H9 (cell line): Measurements from ENCODE around the gene OR2G6. TPM values are rescaled to one million over a fixed set of nuclear protein-coding genes. Genes with fewer than 3 reads are reported as not detected.
"Not testable (repeated sequence)": the region's sequence is repeated elsewhere in the genome, so short reads cannot be mapped to it uniquely, and the experiment has no call there.

Source experiments
- DNase-seq: peaks from one replicate; pipeline ENCODE4 v3.0.0-alpha.2; 2017
- H2AFZ ChIP-seq: one replicate; pipeline ENCODE4 v1.6.1; 2013; ENCODE audit warnings: mild to moderate bottlenecking, low read length, control low read depth, moderate library complexity
- H2AK5ac ChIP-seq: 2 replicates; pipeline ENCODE4 v1.6.1; 2013; ENCODE audit warnings: low read length, control low read depth, mixed read lengths; ENCODE audit not compliant: insufficient read length
- H2BK120ac ChIP-seq: one replicate; pipeline ENCODE4 v1.6.1; 2013; ENCODE audit warnings: low read depth, mild to moderate bottlenecking, low read length, control low read depth, inconsistent platforms; ENCODE audit not compliant: poor library complexity, severe bottlenecking
- H2BK12ac ChIP-seq: 2 replicates; pipeline ENCODE4 v1.6.1; 2013; ENCODE audit warnings: low read length, control low read depth, mixed read lengths, low read depth; ENCODE audit not compliant: insufficient read length
- H2BK15ac ChIP-seq: 2 replicates; pipeline ENCODE4 v1.6.1; 2013; ENCODE audit warnings: low read depth, low read length, control low read depth
- H2BK20ac ChIP-seq: one replicate; pipeline ENCODE4 v1.6.1; 2013; ENCODE audit warnings: low read depth, mild to moderate bottlenecking, low read length, control low read depth, inconsistent platforms; ENCODE audit not compliant: poor library complexity, severe bottlenecking
- H2BK5ac ChIP-seq: 2 replicates; pipeline ENCODE4 v1.6.1; 2013; ENCODE audit warnings: low read length, control low read depth, mixed read lengths; ENCODE audit not compliant: insufficient read length
- H3K14ac ChIP-seq: 2 replicates; pipeline ENCODE4 v1.6.1; 2013; ENCODE audit warnings: low read length, control low read depth; ENCODE audit not compliant: insufficient read depth
- H3K18ac ChIP-seq: 2 replicates; pipeline ENCODE4 v1.6.1; 2013; ENCODE audit warnings: low read depth, mild to moderate bottlenecking, mixed read lengths, low read length, control low read depth; ENCODE audit not compliant: insufficient read length
- H3K23ac ChIP-seq: 2 replicates; pipeline ENCODE4 v1.6.1; 2013; ENCODE audit warnings: low read length, control low read depth, mixed read lengths, low read depth; ENCODE audit not compliant: insufficient read length
- H3K23me2 ChIP-seq: 2 replicates; pipeline ENCODE4 v1.6.1; 2013; ENCODE audit warnings: low read depth, mild to moderate bottlenecking, mixed read lengths, low read length, control low read depth; ENCODE audit not compliant: insufficient read length, poor library complexity, severe bottlenecking
- H3K27ac ChIP-seq: 2 replicates; pipeline ENCODE4 v1.5.1; 2013; ENCODE audit warnings: low read length, control low read depth, mixed read lengths, low read depth; ENCODE audit not compliant: insufficient read length
- H3K27me3 ChIP-seq: 2 replicates; pipeline ENCODE4 v1.6.1; 2013; ENCODE audit warnings: low read length, control low read depth, inconsistent platforms; ENCODE audit not compliant: insufficient read depth
- H3K4ac ChIP-seq: 2 replicates; pipeline ENCODE4 v1.6.1; 2013; ENCODE audit warnings: low read depth, mild to moderate bottlenecking, control low read depth, inconsistent platforms, low read length, moderate library complexity
- H3K4me1 ChIP-seq: 2 replicates; pipeline ENCODE4 v1.6.1; 2013; ENCODE audit warnings: low read length, control low read depth, inconsistent platforms; ENCODE audit not compliant: insufficient read depth
- H3K4me2 ChIP-seq: 2 replicates; pipeline ENCODE4 v1.6.1; 2013; ENCODE audit warnings: low read length, control low read depth, mixed read lengths; ENCODE audit not compliant: insufficient read length, insufficient read depth
- H3K56ac ChIP-seq: 2 replicates; pipeline ENCODE4 v1.6.1; 2013; ENCODE audit warnings: low read depth, mild to moderate bottlenecking, mixed read lengths, low read length, control low read depth; ENCODE audit not compliant: insufficient read length
- H3K79me1 ChIP-seq: 2 replicates; pipeline ENCODE4 v1.6.1; 2013; ENCODE audit warnings: low read depth, mild to moderate bottlenecking, moderate library complexity, low read length, control low read depth, inconsistent platforms; ENCODE audit not compliant: insufficient read depth, poor library complexity, severe bottlenecking
- H3K79me2 ChIP-seq: 2 replicates; pipeline ENCODE4 v1.6.1; 2013; ENCODE audit warnings: low read length, control low read depth, inconsistent platforms; ENCODE audit not compliant: insufficient read depth
- H3K9ac ChIP-seq: 2 replicates; pipeline ENCODE4 v1.6.1; 2013; ENCODE audit warnings: low read length, control low read depth, mixed read lengths; ENCODE audit not compliant: insufficient read length; ENCODE audit errors: extremely low read depth
- H3K9me3 ChIP-seq: one replicate; pipeline ENCODE4 v1.6.1; 2013; ENCODE audit warnings: low read depth, low read length, inconsistent platforms; ENCODE audit not compliant: control insufficient read depth
- H3T11ph ChIP-seq: one replicate; pipeline ENCODE4 v1.6.1; 2013; ENCODE audit warnings: mild to moderate bottlenecking, low read length, control low read depth, inconsistent platforms
- H4K20me1 ChIP-seq: one replicate; pipeline ENCODE4 v1.6.1; 2013; ENCODE audit not compliant: control insufficient read depth, insufficient read length, insufficient read depth
- H4K5ac ChIP-seq: 2 replicates; pipeline ENCODE4 v1.6.1; 2013; ENCODE audit warnings: low read depth, mild to moderate bottlenecking, mixed read lengths, low read length, control low read depth; ENCODE audit not compliant: insufficient read length
- H4K8ac ChIP-seq: replicated peaks from 2 replicates; pipeline ENCODE4 v1.6.1; 2013; ENCODE audit warnings: low read length, control low read depth, mixed read lengths, low read depth; ENCODE audit not compliant: insufficient read length
- H4K91ac ChIP-seq: 2 replicates; pipeline ENCODE4 v1.6.1; 2013; ENCODE audit warnings: low read depth, mild to moderate bottlenecking, moderate library complexity, mixed read lengths, low read length, control low read depth; ENCODE audit not compliant: insufficient read length
- H3K27ac Mint-ChIP-seq, 3 experiments: 2 replicates in 2 of 3; 3 replicates in 1 of 3; pipeline ENCODE4 v1.8.0; 2020 to 2021; ENCODE audit warnings: mixed read lengths in 3 of 3, mild to moderate bottlenecking in 1 of 3, moderate library complexity in 1 of 3
- H3K27me3 Mint-ChIP-seq: 2 replicates; pipeline ENCODE4 v1.8.0; 2021; ENCODE audit warnings: low read depth, mild to moderate bottlenecking, moderate library complexity, mixed read lengths
- H3K36me3 Mint-ChIP-seq, 3 experiments: 2 replicates in 2 of 3; 3 replicates in 1 of 3; pipeline ENCODE4 v1.8.0; 2020 to 2021; ENCODE audit warnings: low read depth in 3 of 3, mixed read lengths in 3 of 3; ENCODE audit not compliant: insufficient read depth in 1 of 3
- H3K4me1 Mint-ChIP-seq, 2 experiments: 2 replicates each; pipeline ENCODE4 v1.8.0; 2020; ENCODE audit warnings: mixed read lengths in 2 of 2
- H3K4me3 Mint-ChIP-seq, 2 experiments: 2 replicates in 1 of 2; 3 replicates in 1 of 2; pipeline ENCODE4 v1.8.0; 2020 to 2021; ENCODE audit warnings: mild to moderate bottlenecking in 2 of 2, mixed read lengths in 2 of 2, moderate library complexity in 1 of 2
- H3K9me3 Mint-ChIP-seq, 2 experiments: 2 replicates in 1 of 2; 3 replicates in 1 of 2; pipeline ENCODE4 v1.8.0; 2020; ENCODE audit warnings: mild to moderate bottlenecking in 2 of 2, mixed read lengths in 2 of 2, moderate library complexity in 1 of 2
- total RNA-seq: library from RNA; stranded (reverse); gene quantifications from 2 replicates; pipeline ENCODE4 v1.2.1, GENCODE V29; 2021

OR2G6 gene
- total RNA-seq, 1 experiment from 2014 or later, result not detected

GRCh38 chr1:248510217-248510616, 2.3 kb downstream of the OR2G6 start:
- not testable (repeated sequence) for H3K27me3 ChIP-seq, H3K23ac ChIP-seq, H2BK5ac ChIP-seq, H3K9me3 Mint-ChIP-seq, H2BK15ac ChIP-seq, H4K91ac ChIP-seq, H3K4me1 Mint-ChIP-seq, H3K27ac Mint-ChIP-seq, H3K4ac ChIP-seq, H3K4me3 Mint-ChIP-seq, H3K4me1 ChIP-seq, H3K79me1 ChIP-seq, H4K20me1 ChIP-seq, H3K36me3 Mint-ChIP-seq, H3K18ac ChIP-seq, H2BK12ac ChIP-seq, H3K4me2 ChIP-seq, H2AK5ac ChIP-seq, H3K56ac ChIP-seq, H4K8ac ChIP-seq, H3K14ac ChIP-seq, H4K5ac ChIP-seq, H3K79me2 ChIP-seq, H2AFZ ChIP-seq, H3T11ph ChIP-seq, H3K9me3 ChIP-seq, H3K27me3 Mint-ChIP-seq, H3K27ac ChIP-seq, DNase-seq, H2BK20ac ChIP-seq, H3K23me2 ChIP-seq, H2BK120ac ChIP-seq, H3K9ac ChIP-seq
